ENCODE data around the gene LIME1.

LIME1 gene

GRCh38 chr20:63751471-63752271, 15.2 kb downstream of the LIME1 start:
- no peak for DNase-seq

DNA sequence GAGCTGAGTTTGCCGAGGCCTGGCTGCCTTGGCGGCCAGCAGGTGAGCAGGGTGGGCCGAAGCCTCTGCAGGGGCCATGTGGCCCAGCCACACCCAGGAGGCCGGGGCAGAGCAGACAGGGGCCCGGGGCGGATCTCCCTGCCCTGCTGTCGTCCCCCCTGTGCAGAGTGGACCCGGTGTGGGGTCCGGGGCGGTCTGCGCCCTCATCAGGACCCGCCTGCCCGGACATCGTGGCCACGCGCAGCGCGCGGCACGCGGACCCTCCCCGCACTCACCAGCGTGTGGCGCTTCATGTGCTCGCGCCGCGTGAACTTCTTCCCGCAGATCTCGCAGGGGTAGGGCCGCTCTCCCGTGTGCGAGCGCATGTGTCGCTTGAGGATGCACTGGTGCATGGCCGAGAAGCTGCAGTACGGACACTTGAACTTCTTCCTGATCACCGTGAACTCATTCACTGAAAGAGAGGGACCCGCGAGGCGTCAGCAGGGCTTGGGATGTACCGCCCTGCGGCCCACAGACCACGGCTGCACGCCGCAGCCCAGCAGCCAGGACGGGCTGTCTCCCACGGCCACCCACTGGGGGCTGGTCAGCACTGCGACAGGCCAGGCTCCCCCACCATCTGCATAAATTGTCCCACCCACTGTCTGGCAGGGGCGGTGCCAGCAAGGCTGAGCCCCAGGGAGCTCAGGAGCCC, 16.1 kb downstream of the LIME1 start:
- DNase-seq = no peak

DNA sequence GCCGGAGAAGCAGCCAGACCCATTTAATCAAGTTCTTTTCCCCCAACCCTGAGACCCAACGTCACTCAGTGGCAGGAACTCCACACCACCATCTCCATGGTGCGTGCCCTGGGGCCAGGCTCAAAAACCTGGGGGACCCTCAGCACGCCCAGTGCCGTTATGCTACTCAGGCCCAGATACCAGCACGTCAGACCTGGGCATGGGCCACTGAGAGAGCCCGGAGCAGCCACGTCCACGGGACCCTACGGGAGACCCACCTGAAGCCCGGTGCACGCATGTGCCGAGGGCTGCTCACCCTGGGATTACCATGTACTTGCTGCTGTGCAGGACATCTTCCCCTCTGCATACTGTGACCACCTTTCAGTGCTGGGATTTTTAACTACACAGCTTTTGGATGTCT, 16.9 kb downstream of the LIME1 start:
- no peak for DNase-seq

GRCh38 chr20:63754008-63754407, 17.5 kb downstream of the LIME1 start:
- DNase-seq = no peak

- DNase-seq = no peak
These were observed 19.6 kb downstream of the LIME1 start for GRCh38 chr20:63755933-63756647.

DNA sequence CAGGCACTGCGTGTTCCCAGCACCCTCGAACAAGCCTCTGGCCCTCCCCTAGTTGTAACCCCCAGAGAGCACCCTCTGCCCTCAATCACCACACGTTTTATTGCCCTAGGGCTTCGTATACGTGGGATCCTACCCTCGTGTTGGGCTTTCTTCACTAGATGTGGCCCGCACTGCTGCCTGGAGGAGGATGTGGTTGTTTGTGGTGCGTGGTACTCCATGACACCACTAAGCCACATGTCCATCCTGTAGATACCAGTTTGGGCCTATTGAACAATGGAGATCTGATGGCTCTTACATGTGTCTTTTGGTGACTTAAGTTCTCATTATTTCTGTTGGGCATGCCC, 20.2 kb downstream of the LIME1 start:
- DNase-seq = no peak

- no peak for DNase-seq
These were observed 21.7 kb downstream of the LIME1 start for GRCh38 chr20:63758152-63758551.

GRCh38 chr20:63759377-63759901, 23.0 kb downstream of the LIME1 start:
- DNase-seq = no peak

- DNase-seq = no peak
These were observed 28.8 kb downstream of the LIME1 start for GRCh38 chr20:63765082-63765873.

DNA sequence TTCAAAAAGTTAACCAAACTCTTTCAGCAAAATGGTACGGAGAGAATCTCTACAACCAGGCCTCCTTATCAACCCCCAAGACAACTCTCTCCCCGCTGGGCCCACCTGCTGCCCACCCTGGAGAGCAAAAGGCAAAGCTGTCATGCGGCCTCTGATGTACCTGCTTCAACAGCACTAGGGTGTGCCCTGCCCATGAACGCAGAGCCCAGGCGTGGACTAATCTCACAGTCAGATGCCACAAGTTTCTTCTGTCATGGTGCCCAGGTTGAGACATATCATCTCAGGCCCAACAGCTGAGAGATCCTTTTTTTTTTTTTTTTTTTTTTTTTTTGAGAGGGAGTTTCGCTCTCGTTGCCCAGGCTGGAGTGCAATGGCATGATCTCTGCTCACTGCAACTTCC, 29.4 kb downstream of the LIME1 start:
- no peak for DNase-seq

DNA sequence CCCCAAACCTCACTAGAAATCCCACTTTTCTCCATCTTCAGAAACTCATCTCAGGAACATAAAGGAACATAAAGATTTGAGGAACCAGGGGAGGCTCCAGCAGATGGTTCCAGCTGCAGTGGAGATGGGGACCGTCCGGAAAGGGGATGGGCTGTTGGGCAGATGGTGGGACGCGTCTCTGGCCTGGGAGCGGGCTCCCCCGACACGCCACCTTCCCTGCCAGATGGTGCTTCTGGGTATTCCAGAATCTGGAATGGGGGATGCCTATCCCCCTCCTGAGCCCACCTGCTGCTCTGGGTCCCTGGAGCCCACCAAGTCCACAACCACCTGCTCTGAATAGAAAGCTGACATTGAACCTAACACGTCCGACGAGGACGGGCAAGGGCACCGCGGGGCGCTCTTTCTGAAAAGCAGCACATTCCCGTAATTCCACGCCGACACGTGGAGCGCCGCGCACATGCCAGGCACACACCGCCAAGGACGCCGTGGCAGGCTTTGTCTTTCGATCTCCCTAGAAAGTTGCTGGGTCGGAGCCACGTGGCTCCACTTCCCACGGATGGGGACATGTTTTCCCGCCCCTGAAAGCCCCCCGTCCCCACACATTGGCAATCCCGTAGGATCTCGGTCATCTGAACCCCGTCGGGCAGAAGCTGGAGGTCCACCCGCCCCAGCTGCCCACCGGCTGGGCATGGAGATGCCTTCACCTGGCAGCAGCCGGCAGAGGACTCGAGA, 30.4 kb downstream of the LIME1 start:
- DNase-seq = no peak

DNA sequence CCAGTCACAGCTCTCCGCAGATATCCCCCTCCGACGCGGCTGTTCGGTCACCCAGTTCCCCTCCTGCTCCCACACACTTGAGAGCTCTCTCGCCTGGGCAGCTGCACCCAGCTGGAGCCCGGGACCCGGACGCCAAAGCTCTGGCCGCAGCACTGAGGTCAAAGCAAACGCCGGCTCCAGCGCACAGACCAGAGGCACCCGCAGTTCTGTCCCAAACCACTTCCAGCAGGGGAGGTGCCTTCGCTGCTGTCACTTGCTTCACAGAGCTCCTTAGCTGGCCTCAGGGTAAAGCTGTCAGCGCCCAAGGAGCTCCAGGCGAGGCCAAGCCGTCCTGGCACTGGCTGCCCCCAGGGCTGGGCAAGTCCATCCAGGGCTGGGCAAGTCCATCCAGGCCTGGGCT, 31.0 kb downstream of the LIME1 start:
- DNase-seq = no peak

DNA sequence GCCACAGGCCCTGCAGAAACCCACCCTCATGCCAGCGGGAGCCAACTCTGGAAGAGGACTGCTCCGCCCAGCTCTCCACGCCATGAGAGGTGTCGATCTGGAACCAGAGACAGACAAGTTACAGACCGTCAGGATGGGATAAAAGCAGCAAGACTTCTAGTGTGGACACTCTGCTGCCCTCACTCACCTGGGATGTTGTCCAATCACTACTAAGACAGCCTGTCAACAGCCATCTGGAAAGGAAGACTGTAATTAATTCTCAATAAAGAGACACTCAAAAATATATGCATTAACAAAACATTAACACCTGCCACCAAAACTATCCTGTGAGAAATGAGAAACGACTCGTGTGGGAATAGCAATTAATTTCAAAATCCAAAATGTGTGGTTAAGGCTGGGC, 31.4 kb downstream of the LIME1 start:
- DNase-seq = no peak

GRCh38 chr20:63768591-63769515, 32.4 kb downstream of the LIME1 start:
- no peak for DNase-seq

DNA sequence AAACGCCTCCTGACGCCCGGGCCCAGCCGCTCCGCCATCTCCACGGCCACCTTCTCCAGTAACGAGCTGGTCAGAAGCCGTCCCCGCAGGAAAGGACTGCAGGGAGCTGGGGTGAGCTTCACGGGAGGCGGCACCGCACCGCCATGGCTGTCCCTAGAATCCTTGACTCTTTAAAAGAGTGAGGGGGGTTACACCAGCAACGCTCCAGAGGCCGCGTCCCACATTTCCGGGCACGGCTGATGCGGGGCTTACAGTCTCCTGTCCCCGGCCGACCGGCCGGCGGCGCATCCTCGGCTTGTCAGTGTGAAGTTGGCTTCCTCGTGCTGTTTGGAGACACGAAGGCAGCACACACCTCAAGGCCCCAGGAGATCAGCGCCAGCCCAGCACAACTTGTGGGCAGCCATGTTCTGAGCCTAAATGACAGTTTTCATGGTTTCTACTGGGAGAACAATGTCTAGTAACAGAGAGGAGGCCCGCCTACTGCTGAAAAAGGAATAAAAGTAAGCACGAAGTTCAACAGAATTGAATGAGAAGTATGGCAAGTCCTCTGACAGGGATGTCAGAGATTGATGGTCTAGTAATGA, 33.5 kb downstream of the LIME1 start:
- no peak for DNase-seq

DNA sequence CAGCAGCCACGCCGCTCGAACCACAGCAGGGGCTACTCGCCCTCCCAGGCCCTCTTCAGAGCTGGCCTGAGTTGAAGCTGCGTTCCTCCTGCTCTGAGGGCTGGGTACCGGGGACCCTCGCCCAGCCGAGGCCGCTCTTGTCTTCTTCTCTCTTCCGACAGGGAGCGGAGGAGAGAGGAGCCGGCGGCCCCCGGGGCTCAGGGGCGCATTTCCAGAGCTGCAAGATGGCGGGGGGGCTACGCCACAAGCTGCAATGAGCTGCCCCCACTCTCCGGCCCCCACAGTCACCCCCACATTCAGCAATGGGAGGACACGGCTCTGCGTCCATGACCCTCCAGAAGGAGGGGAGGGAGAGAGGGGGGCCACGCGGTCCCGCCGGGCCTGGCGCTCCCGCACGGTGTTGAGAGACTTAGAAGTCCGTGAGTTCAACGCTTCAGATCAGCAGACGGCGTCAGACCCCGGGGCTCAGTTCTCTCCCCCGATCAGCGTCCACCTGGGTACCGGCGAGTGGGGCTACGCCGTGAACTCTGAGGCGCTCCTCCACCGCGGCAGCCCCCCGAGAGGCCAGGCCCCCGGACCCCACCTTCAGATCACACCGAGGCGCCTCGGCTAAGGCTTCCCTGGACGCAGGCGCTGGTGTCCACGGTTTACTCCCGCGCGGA, 34.7 kb downstream of the LIME1 start:
- no peak for DNase-seq

GRCh38 chr20:63772781-63773518, 36.5 kb downstream of the LIME1 start:
- no peak for DNase-seq

DNA sequence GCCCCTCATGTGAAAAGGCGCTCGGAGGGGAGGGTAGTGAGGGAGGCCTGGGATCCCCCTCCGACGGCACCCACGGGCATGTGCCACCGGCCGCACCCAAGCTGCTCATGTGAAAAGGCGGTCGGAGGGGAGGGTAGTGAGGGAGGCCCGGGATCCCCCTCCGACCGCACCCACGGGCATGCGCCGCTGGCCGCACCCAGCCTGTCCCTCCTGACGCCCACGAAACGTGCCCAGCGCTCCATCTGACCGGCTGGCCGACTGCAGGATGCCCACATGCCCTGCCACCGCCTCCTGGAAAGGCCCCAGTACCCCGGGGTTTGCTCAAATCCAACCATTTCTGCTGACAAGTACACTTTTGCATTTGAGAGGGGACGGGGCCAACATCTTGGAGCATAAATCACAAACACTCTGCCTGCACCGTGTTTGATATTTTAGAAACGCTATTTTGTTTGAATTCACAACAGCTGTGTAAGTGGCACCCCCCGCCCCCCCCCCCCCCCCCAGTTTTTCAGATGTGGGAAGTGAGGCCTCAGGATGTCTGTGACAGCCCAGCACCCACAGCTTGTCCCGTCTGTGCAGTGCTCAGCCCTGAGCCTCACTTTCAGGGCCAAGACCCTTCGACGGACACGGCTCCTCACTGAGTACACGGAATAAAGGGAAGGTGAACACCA, 37.2 kb downstream of the LIME1 start:
- DNase-seq = no peak

- no peak for DNase-seq
These were observed 37.8 kb downstream of the LIME1 start for GRCh38 chr20:63774306-63774705.

All from GF-D8 (cell line).